Activated CD8-positive, alpha-beta T cell treated with anti-CD3 and anti-CD28 coated beads for 36 hours (primary cell): ENCODE measurements around the gene COL6A3. TPM values are rescaled to one million over a fixed set of nuclear protein-coding genes. Genes with fewer than 3 reads are reported as not detected.

Experiments used
- ATAC-seq: fragments of 200-7000 bp; cut with Tn5 transposase; one replicate; pipeline ENCODE4 v1.10.0; 2021; ENCODE audit warnings: mild to moderate bottlenecking, moderate library complexity
- CTCF ChIA-PET: fragments of 350-600 bp; sonication (Branson Sonifier 250); formaldehyde crosslinking; loops from one replicate; lab custom pipeline; 2021; ENCODE audit warnings: antibody characterized with exemption; lab: Charles Lee
- POLR2A ChIA-PET: fragments of 350-600 bp; sonication (Branson Sonifier 250); formaldehyde crosslinking; loops from one replicate; lab custom pipeline; 2021; ENCODE audit warnings: antibody characterized with exemption; lab: Charles Lee
- DNase-seq: peaks from one replicate; pipeline ENCODE4 v3.0.0-alpha.2; 2020
- H3K27ac Mint-ChIP-seq: one replicate; pipeline ENCODE4 v1.8.0; 2021; ENCODE audit warnings: mild to moderate bottlenecking, mixed read lengths
- H3K27me3 Mint-ChIP-seq: one replicate; pipeline ENCODE4 v1.8.0; 2021; ENCODE audit warnings: mixed read lengths
- H3K36me3 Mint-ChIP-seq: one replicate; pipeline ENCODE4 v1.8.0; 2021; ENCODE audit warnings: low read depth, mixed read lengths
- H3K4me1 Mint-ChIP-seq: one replicate; pipeline ENCODE4 v1.8.0; 2021; ENCODE audit warnings: low read depth, mixed read lengths
- H3K4me3 Mint-ChIP-seq: one replicate; pipeline ENCODE4 v1.8.0; 2021; ENCODE audit warnings: mild to moderate bottlenecking, moderate library complexity, mixed read lengths
- H3K9me3 Mint-ChIP-seq: one replicate; pipeline ENCODE4 v1.8.0; 2021; ENCODE audit warnings: mixed read lengths
- intact Hi-C: fragments of 100-400 bp; cut with micrococcal nuclease; formaldehyde crosslinking; loops from one replicate; pipeline ENCODE4 v1.10.0; 2022
- total RNA-seq, 2 experiments: library from RNA; stranded (reverse); gene quantifications; one replicate each; pipeline ENCODE4 v1.2.3, GENCODE V29; 2021
- TF ChIP-seq, protein P1 (sequence below): fragments of 200-600 bp; IDR thresholded peaks from one replicate; pipeline ENCODE4 v1.8.0; 2022; ENCODE audit warnings: antibody characterized with exemption, mild to moderate bottlenecking

The COL6A3 gene
- total RNA-seq, 2 experiments from 2014 or later = 4.0 to 4.1 TPM

DNA sequence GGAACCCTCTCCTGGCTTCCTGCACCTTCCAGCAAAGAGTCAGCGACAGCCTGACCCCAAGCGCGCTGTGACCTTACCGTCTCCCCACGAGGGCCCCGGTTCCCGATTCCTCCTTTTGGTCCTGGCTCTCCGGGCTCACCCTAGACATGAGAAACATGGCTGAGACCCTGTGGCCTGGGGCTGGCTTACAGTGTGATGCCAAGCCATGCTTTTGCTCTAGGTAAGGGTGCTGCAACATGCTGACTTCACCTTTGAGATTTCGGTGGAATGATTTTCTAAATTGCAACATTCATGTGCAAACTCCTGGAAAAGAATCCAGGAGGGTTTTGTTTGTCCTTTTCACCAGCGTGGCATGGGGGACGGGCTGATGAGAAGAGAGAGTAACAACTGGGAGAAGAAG is 63.9 kb downstream of the COL6A3 start:
- TF ChIP-seq, protein P1, sequence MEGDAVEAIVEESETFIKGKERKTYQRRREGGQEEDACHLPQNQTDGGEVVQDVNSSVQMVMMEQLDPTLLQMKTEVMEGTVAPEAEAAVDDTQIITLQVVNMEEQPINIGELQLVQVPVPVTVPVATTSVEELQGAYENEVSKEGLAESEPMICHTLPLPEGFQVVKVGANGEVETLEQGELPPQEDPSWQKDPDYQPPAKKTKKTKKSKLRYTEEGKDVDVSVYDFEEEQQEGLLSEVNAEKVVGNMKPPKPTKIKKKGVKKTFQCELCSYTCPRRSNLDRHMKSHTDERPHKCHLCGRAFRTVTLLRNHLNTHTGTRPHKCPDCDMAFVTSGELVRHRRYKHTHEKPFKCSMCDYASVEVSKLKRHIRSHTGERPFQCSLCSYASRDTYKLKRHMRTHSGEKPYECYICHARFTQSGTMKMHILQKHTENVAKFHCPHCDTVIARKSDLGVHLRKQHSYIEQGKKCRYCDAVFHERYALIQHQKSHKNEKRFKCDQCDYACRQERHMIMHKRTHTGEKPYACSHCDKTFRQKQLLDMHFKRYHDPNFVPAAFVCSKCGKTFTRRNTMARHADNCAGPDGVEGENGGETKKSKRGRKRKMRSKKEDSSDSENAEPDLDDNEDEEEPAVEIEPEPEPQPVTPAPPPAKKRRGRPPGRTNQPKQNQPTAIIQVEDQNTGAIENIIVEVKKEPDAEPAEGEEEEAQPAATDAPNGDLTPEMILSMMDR = no peak
- ATAC-seq (no peak), DNase-seq (no peak)
- Mint-ChIP-seq H3K4me1 (no peaks in the 10 kb centered on the region), H3K4me3 (no peak overlapping the region), H3K9me3 (no peaks in the 10 kb centered on the region), H3K36me3 (no peaks in the 10 kb centered on the region), H3K27ac (no peak overlapping the region), H3K27me3 (no peaks in the 10 kb centered on the region)
- ChIA-PET POLR2A (no interaction called here), CTCF (no interaction called here)
- intact Hi-C loops = no loop called here

DNA sequence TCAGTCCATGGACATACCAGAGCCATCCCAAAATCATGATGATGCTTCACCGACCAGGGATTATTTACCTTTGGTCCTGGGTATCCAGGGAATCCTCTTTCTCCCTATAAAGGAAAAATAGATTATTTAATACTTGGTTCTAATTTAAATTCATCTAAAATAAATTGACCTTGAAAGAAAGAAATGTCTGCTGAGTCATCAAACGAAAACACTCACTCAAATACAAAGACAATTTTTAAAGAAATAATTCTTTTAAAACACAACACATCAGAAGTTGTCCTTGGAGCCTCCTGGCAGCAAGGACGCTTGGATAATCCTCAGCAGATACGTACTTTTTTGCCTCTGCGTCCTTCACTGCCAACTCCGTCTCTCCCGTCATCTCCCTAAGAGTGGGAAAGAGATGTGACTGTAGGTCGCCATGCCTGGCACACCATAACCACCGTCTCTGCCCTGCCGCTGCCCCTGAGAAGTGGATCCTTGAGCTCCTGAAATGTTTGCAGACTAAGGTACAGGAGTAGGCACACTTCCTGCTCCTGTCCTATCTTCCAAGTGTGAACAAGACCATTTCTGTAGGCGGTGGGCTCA is 65.6 kb downstream of the COL6A3 start:
- no peaks in the 10 kb centered on the region for H3K4me1 Mint-ChIP-seq
- no peak for DNase-seq
- no peaks in the 10 kb centered on the region for H3K27me3 Mint-ChIP-seq
- POLR2A ChIA-PET = no interaction called here
- no peaks in the 10 kb centered on the region for H3K9me3 Mint-ChIP-seq
- ATAC-seq = no peak
- no peaks in the 10 kb centered on the region for H3K36me3 Mint-ChIP-seq
- no peak overlapping the region for H3K27ac Mint-ChIP-seq
- TF ChIP-seq, protein P1 = no peak
- no peak overlapping the region for H3K4me3 Mint-ChIP-seq
- intact Hi-C loops = no loop called here
- CTCF ChIA-PET = no interaction called here

DNA sequence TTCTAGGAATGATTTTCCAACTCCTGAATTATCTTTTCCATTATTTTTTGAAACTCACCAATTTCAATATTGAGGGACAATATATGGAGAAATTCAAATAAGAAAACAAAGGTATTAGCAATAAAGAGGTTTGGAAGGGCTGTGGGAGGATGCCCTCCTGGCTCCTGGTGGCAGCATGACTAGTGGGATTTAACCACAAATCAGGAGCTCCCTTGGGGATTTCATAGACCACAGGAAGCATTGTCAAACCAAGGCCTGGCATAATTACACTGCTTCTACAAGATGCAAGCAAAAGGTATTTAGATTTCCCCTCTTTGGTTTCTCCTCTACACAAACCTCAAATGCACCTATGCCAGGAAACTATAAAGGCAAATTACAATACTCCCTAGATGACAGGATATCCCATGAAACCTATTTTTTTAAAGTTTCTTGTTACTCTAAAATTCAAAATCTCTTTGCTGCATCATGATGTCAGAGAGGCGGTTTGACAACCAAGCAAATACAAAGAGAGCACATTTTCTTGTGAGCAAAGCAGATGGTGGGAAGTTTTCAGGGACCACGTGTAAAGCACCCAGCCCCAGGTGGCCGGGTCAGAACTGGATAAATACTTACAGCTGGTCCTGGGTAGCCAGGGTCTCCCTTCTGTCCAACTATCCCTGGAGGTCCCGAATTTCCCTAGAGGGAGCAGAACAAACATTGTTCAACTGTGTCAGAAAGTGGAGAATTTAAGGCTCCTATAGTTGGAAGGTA is 67.9 kb downstream of the COL6A3 start:
- intact Hi-C loops = no loop called here
- TF ChIP-seq, protein P1 = no peak
- H3K36me3 Mint-ChIP-seq = no peaks in the 10 kb centered on the region
- H3K27ac Mint-ChIP-seq = no peak overlapping the region
- no peak overlapping the region for H3K4me3 Mint-ChIP-seq
- ATAC-seq = no peak
- no peak for DNase-seq
- CTCF ChIA-PET = interaction anchor here (0.9 kb wide), 1 partner anchor 226 kb away, joined by 3 read pairs; no protein-coding TSS in a partner anchor
- POLR2A ChIA-PET = no interaction called here
- H3K4me1 Mint-ChIP-seq = no peaks in the 10 kb centered on the region
- no peaks in the 10 kb centered on the region for H3K27me3 Mint-ChIP-seq
- H3K9me3 Mint-ChIP-seq = no peaks in the 10 kb centered on the region

DNA sequence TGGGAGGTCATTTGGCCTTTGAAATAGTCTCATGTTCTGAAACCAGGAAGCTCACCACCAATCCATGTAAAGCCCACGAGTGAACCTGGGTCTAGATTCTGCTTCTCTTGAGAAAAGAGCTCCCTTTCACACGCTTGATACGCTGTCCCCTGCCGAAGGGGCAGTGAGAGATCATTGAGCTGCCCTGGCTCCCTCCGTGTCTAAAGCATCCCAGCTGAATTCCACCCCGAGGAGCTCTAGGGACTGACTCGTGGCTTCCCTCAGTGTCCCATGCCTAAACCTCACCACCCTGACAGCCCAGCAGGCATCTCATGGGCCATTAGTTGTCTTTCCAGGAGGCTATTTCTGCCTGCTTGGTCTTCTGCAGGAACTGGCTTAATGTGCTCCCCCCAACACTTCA is 68.6 kb downstream of the COL6A3 start:
- ChIA-PET POLR2A (no interaction called here), CTCF (no interaction called here)
- no peaks in the 10 kb centered on the region for H3K36me3 Mint-ChIP-seq
- TF ChIP-seq, protein P1 = no peak
- no peak overlapping the region for H3K4me3 Mint-ChIP-seq
- ATAC-seq (no peak), DNase-seq (no peak)
- H3K27me3 Mint-ChIP-seq = no peaks in the 10 kb centered on the region
- H3K9me3 Mint-ChIP-seq = no peaks in the 10 kb centered on the region
- no peak overlapping the region for H3K27ac Mint-ChIP-seq
- no peaks in the 10 kb centered on the region for H3K4me1 Mint-ChIP-seq
- intact Hi-C loops = no loop called here

DNA sequence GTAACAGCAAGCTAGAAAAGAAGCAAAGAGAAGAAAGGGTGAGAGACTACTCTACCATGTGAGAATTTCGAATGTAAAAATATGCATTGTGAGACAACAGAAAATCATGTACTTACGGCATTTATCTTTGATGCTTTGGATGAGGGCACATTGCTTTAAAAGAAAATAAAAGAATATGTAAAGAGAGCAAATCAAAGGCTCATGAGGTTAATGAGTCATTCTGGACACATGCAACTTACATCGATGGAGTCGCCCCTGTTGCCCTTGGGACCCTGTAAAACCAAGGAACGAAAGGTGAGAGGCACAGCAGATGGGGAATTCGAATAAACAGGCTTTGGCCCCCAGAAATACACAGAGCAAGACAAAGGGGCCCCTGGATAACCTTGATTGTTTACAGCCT is 69.0 kb downstream of the COL6A3 start:
- H3K9me3 Mint-ChIP-seq = no peaks in the 10 kb centered on the region
- intact Hi-C loops = no loop called here
- ATAC-seq (no peak), DNase-seq (no peak)
- H3K4me3 Mint-ChIP-seq = no peak overlapping the region
- no peak overlapping the region for H3K27ac Mint-ChIP-seq
- POLR2A ChIA-PET = no interaction called here
- no peaks in the 10 kb centered on the region for H3K4me1 Mint-ChIP-seq
- H3K27me3 Mint-ChIP-seq = no peaks in the 10 kb centered on the region
- no peaks in the 10 kb centered on the region for H3K36me3 Mint-ChIP-seq
- CTCF ChIA-PET = no interaction called here
- TF ChIP-seq, protein P1 = no peak
